ES-I3 (cell line): ENCODE measurements around the gene PCCA.

Experiments
- H3K36me3 ChIP-seq: 2 replicates; pipeline ENCODE4 v1.6.1; 2013; ENCODE audit warnings: mild to moderate bottlenecking, low read length, control low read depth, moderate library complexity; ENCODE audit not compliant: insufficient read depth
- H3K4me1 ChIP-seq: 2 replicates; pipeline ENCODE4 v1.6.1; 2013; ENCODE audit warnings: mild to moderate bottlenecking, control low read depth, low read length; ENCODE audit not compliant: insufficient read depth
- H3K9ac ChIP-seq: 2 replicates; pipeline ENCODE4 v1.6.1; 2013; ENCODE audit warnings: low read depth, mild to moderate bottlenecking, low read length, moderate library complexity
- H3K9me3 ChIP-seq: 2 replicates; pipeline ENCODE4 v1.6.1; 2013; ENCODE audit warnings: mild to moderate bottlenecking, low read length, moderate library complexity; ENCODE audit not compliant: control insufficient read depth, insufficient read depth

PCCA gene

DNA sequence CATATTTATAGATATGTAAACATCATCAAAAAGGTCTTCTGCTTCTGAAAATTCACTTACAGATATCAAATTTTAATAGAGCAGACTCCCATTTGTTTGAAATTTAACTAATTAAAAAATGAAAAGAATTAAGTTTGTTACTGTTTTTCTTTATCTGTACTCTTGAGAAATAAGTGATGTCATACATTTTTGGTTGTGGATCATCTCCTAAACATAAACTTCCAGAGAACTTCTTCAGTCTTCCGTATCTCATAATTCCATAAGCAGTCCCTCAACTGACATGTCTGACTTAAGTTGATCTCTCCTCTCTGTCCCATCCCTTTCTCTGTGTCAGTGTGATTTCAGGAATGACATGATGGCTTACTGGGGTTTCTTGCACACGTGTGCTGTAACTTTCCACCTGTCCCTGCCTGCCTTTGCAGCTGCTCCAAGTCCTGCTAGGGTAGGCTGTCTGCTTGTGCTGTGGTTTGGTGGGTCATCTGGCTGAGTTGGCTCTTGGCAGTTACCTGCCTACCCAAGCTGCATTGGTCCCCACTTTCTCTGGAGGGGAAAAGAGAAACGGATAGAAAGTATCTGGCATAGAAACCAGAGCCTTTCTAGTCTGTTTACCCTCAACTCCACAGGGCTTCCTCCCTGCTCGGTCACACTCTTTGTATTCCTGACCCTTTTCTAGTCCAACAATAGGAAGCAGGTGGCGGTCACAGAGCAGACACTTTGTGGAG is 372.6 kb downstream of the PCCA start:
- Histone ChIP-seq H3K9me3 (no peaks in the 10 kb centered on the region), H3K9ac (no peak overlapping the region), H3K36me3 (no peaks in the 10 kb centered on the region), H3K4me1 (peaks cover 14% of the 10 kb centered on the region)

GRCh38 chr13:100464006-100464405 is 375.1 kb downstream of the PCCA start:
- no peaks in the 10 kb centered on the region for H3K36me3 ChIP-seq
- H3K9me3 ChIP-seq, result no peaks in the 10 kb centered on the region
- no peak overlapping the region for H3K9ac ChIP-seq
- peaks cover 14% of the 10 kb centered on the region for H3K4me1 ChIP-seq

DNA sequence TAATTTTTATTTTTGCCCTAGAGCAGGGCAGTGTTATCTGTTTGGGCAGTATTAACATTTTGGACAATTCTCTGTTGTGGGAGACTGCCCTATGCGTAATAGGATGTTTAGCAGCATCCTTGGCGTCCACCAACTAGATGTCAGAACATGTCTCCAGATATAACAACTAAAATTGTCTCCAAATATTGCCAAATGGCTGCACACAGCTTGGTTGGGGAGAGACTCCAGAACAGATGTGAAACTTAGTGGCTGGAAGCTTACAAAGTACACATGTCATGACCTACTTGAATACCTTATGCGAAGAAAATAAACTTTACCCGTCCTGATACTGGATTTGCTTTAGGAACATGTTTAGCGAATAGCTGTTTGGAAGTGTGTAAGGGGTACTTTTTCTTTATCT is 376.7 kb downstream of the PCCA start:
- H3K9me3 ChIP-seq, result no peaks in the 10 kb centered on the region
- no peak overlapping the region for H3K9ac ChIP-seq
- H3K4me1 ChIP-seq, result peaks cover 14% of the 10 kb centered on the region
- no peaks in the 10 kb centered on the region for H3K36me3 ChIP-seq

- no peak overlapping the region for H3K9ac ChIP-seq
- no peaks in the 10 kb centered on the region for H3K36me3 ChIP-seq
- H3K4me1 ChIP-seq, result peaks cover 12% of the 10 kb centered on the region
- no peaks in the 10 kb centered on the region for H3K9me3 ChIP-seq
Measured at GRCh38 chr13:100470866-100471505, 382.1 kb downstream of the PCCA start.

- Histone ChIP-seq H3K9me3 (no peaks in the 10 kb centered on the region), H3K9ac (no peak overlapping the region), H3K4me1 (peaks cover 16% of the 10 kb centered on the region), H3K36me3 (no peaks in the 10 kb centered on the region)
Measured at GRCh38 chr13:100473087-100473486, 384.2 kb downstream of the PCCA start.

DNA sequence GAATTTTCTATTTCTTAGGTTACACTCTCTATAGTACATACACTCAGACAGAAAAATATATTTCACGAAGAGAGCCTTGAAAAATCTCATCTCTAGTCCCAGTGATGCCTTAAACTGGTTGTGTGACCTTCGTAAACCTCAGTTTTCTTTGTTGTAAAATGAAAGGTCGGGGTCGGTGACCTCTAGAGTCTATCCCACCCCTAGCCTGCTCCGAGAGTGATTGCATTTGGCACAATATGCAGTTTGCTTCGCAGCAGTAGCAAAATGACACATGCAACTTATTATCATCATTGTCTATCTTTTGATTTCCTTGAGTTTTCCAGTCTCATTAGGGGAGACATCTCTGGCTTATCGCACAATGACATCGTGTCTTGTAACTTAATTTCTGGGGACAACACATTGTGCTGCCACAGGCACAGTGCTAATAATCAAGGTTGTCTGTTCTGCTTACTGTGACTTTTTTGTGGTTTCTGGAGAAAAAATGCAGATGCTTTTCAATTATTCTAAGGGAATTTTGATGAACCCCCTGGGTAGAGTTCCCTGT is 384.7 kb downstream of the PCCA start:
- H3K9me3 ChIP-seq, result no peaks in the 10 kb centered on the region
- H3K9ac ChIP-seq, result no peak overlapping the region
- peaks cover 21% of the 10 kb centered on the region for H3K4me1 ChIP-seq
- no peaks in the 10 kb centered on the region for H3K36me3 ChIP-seq

- peaks cover 25% of the 10 kb centered on the region for H3K4me1 ChIP-seq
- H3K9me3 ChIP-seq, result no peaks in the 10 kb centered on the region
- H3K36me3 ChIP-seq, result no peaks in the 10 kb centered on the region
- no peak overlapping the region for H3K9ac ChIP-seq
Measured at GRCh38 chr13:100476963-100477362, 388.1 kb downstream of the PCCA start.

- H3K9ac ChIP-seq, result no peak overlapping the region
- H3K4me1 ChIP-seq, result peaks cover 15% of the 10 kb centered on the region
- no peaks in the 10 kb centered on the region for H3K9me3 ChIP-seq
- no peaks in the 10 kb centered on the region for H3K36me3 ChIP-seq
Measured at GRCh38 chr13:100478107-100478809, 389.4 kb downstream of the PCCA start.

DNA sequence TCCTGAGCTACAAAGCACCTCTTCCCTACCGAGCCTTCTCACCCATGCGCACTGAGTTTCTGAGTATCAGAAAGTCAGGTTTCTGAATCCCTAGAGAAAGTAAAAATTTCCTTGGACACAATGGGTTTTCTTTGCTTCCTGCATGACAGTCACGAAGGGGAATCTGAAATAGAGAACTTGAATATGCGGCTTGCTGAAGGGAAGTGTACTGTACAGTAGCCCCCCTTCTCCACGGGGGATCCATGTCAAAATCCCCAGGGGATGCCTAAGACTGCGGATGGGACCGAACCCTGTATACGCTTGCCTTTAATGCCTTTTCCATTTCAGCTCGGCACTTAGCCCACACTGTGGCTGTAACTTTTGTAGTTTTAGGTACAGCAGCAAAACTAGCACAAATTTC is 391.8 kb downstream of the PCCA start:
- H3K9me3 ChIP-seq, result no peaks in the 10 kb centered on the region
- H3K4me1 ChIP-seq, result peaks cover 13% of the 10 kb centered on the region; the same call in 1 of the 2 replicates
- H3K9ac ChIP-seq, result no peak overlapping the region
- H3K36me3 ChIP-seq, result no peaks in the 10 kb centered on the region

GRCh38 chr13:100483139-100483538 is 394.2 kb downstream of the PCCA start:
- no peak overlapping the region for H3K9ac ChIP-seq
- no peaks in the 10 kb centered on the region for H3K36me3 ChIP-seq
- H3K4me1 ChIP-seq, result peaks cover 19% of the 10 kb centered on the region
- no peaks in the 10 kb centered on the region for H3K9me3 ChIP-seq

- Histone ChIP-seq H3K4me1 (peaks cover 14% of the 10 kb centered on the region; the same call in 1 of the 2 replicates), H3K36me3 (no peaks in the 10 kb centered on the region), H3K9ac (no peak overlapping the region), H3K9me3 (no peaks in the 10 kb centered on the region)
Measured at GRCh38 chr13:100483841-100484381, 395.0 kb downstream of the PCCA start.

GRCh38 chr13:100484702-100485101 is 395.8 kb downstream of the PCCA start:
- Histone ChIP-seq H3K9me3 (no peaks in the 10 kb centered on the region), H3K4me1 (peaks cover 15% of the 10 kb centered on the region; the same call in 1 of the 2 replicates), H3K9ac (no peak overlapping the region), H3K36me3 (no peaks in the 10 kb centered on the region)

GRCh38 chr13:100485265-100485664 is 396.4 kb downstream of the PCCA start:
- H3K9me3 ChIP-seq, result no peaks in the 10 kb centered on the region
- no peaks in the 10 kb centered on the region for H3K36me3 ChIP-seq
- peaks cover 20% of the 10 kb centered on the region for H3K4me1 ChIP-seq
- no peak overlapping the region for H3K9ac ChIP-seq

GRCh38 chr13:100490692-100491091 is 401.8 kb downstream of the PCCA start:
- Histone ChIP-seq H3K9ac (peak overlapping the region; percentile 12; the same call in 1 of the 2 replicates), H3K36me3 (no peaks in the 10 kb centered on the region), H3K4me1 (peaks cover 30% of the 10 kb centered on the region), H3K9me3 (no peaks in the 10 kb centered on the region; the same call in 1 of the 2 replicates)
